Measurements from ENCODE around the gene KLHL28.
"Not testable (repeated sequence)": the region's sequence is repeated elsewhere in the genome, so short reads cannot be mapped to it uniquely, and the experiment has no call there.

KLHL28 gene

DNA sequence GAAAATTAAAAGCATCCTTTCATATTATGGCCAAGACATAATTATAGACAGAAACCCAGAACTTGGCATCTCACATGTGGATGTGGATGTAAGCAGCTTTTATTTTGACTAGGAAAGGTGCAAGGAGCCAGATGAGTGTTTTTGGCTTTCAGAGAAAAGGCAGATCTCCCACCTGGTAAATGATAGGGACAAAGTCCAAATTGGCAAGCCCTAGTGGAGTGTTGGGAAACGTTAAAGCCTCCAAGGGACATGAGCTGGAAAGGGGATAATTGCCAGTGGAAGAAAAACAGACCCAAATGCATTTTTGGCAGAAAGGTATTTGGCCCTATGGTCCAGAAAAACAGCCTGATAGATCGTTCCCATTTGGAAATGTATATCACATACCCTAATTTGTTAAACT is 60.1 kb downstream of the KLHL28 start:
- Histone ChIP-seq H3K36me3 (ENCODE audit: insufficient read depth, low read length) (no peaks in the 10 kb centered on the region), H3K9me3 (ENCODE audit: low read depth, low read length) (peaks cover under 1% of the 10 kb centered on the region; the same call in 1 of the 2 replicates), H3K9ac (ENCODE audit: insufficient read length) (no peak overlapping the region), H3K27ac (no peak overlapping the region), H3K4me3 (no peak overlapping the region)
- TF ChIP-seq POLR2AphosphoS5 (IDR thresholded peaks at IDR 0.05; ENCODE audit: borderline replicate concordance, low read depth, low read length) = no peak
- no peak for TF ChIP-seq EZH2 (IDR thresholded peaks at IDR 0.05)
- TF ChIP-seq FOXP2 (optimal IDR thresholded peaks at IDR 0.05; ENCODE audit: control extremely low read depth, extremely low read length, insufficient read depth) = no peak
- DNase-seq (ENCODE audit: low read depth, low spot score) = no peak

GRCh38 chr14:44898551-44898950 is 63.2 kb downstream of the KLHL28 start:
- TF ChIP-seq FOXP2 (optimal IDR thresholded peaks at IDR 0.05; ENCODE audit: control extremely low read depth, extremely low read length, insufficient read depth) (no peak), EZH2 (IDR thresholded peaks at IDR 0.05) (no peak)

GRCh38 chr14:44897845-44898151 is 63.9 kb downstream of the KLHL28 start:
- H3K9me3 ChIP-seq (ENCODE audit: low read depth, low read length) = peaks cover 9% of the 10 kb centered on the region; the same call in 1 of the 2 replicates
- TF ChIP-seq POLR2AphosphoS5 (IDR thresholded peaks at IDR 0.05; ENCODE audit: borderline replicate concordance, low read depth, low read length) (peak; percentile 41; the same call in 1 of the 2 replicates), FOXP2 (optimal IDR thresholded peaks at IDR 0.05; ENCODE audit: control extremely low read depth, extremely low read length, insufficient read depth) (no peak), EZH2 (IDR thresholded peaks at IDR 0.05) (no peak)
- no peak for DNase-seq (ENCODE audit: low read depth, low spot score)
- no peaks in the 10 kb centered on the region for H3K36me3 ChIP-seq (ENCODE audit: insufficient read depth, low read length)
- peak overlapping the region; percentile 83 for H3K9ac ChIP-seq (ENCODE audit: insufficient read length)
- H3K27ac ChIP-seq = no peak overlapping the region
- peak overlapping the region; percentile 92 for H3K4me3 ChIP-seq

More at GRCh38 chr14:44898551-44898950, 63.2 kb downstream of the KLHL28 start:
- peak overlapping the region; percentile 92 for H3K4me3 ChIP-seq
- H3K36me3 ChIP-seq (ENCODE audit: insufficient read depth, low read length) = no peaks in the 10 kb centered on the region
- H3K9ac ChIP-seq (ENCODE audit: insufficient read length) = no peak overlapping the region
- H3K27ac ChIP-seq = no peak overlapping the region
- DNase-seq (ENCODE audit: low read depth, low spot score) = no peak
- peaks cover 9% of the 10 kb centered on the region; the same call in 1 of the 2 replicates for H3K9me3 ChIP-seq (ENCODE audit: low read depth, low read length)

GRCh38 chr14:44897041-44897844 is 64.5 kb downstream of the KLHL28 start:
- peak overlapping the region; percentile 92 for H3K4me3 ChIP-seq
- H3K9me3 ChIP-seq (ENCODE audit: low read depth, low read length) = peaks cover 9% of the 10 kb centered on the region; the same call in 1 of the 2 replicates
- peak overlapping the region; percentile 71 for H3K27ac ChIP-seq
- TF ChIP-seq FOXP2 (optimal IDR thresholded peaks at IDR 0.05; ENCODE audit: control extremely low read depth, extremely low read length, insufficient read depth) = no peak
- peak; percentile 44; the same call in 1 of the 2 replicates for TF ChIP-seq POLR2AphosphoS5 (IDR thresholded peaks at IDR 0.05; ENCODE audit: borderline replicate concordance, low read depth, low read length)
- TF ChIP-seq EZH2 (IDR thresholded peaks at IDR 0.05) = no peak
- peak overlapping the region; percentile 83 for H3K9ac ChIP-seq (ENCODE audit: insufficient read length)
- DNase-seq (ENCODE audit: low read depth, low spot score) = peak; percentile 87
- no peaks in the 10 kb centered on the region for H3K36me3 ChIP-seq (ENCODE audit: insufficient read depth, low read length)

- peak overlapping the region; percentile 72; the same call in 1 of the 2 replicates for H3K27ac ChIP-seq
- H3K9ac ChIP-seq (ENCODE audit: insufficient read length) = no peak overlapping the region
- DNase-seq (ENCODE audit: low read depth, low spot score) = no peak
- TF ChIP-seq POLR2AphosphoS5 (IDR thresholded peaks at IDR 0.05; ENCODE audit: borderline replicate concordance, low read depth, low read length) (no peak), EZH2 (IDR thresholded peaks at IDR 0.05) (no peak), FOXP2 (optimal IDR thresholded peaks at IDR 0.05; ENCODE audit: control extremely low read depth, extremely low read length, insufficient read depth) (no peak)
- H3K36me3 ChIP-seq (ENCODE audit: insufficient read depth, low read length) = no peaks in the 10 kb centered on the region
- H3K9me3 ChIP-seq (ENCODE audit: low read depth, low read length) = peaks cover 9% of the 10 kb centered on the region; the same call in 1 of the 2 replicates
- H3K4me3 ChIP-seq = peak overlapping the region; percentile 92
Observed at GRCh38 chr14:44896275-44897040, 65.3 kb downstream of the KLHL28 start.

DNA sequence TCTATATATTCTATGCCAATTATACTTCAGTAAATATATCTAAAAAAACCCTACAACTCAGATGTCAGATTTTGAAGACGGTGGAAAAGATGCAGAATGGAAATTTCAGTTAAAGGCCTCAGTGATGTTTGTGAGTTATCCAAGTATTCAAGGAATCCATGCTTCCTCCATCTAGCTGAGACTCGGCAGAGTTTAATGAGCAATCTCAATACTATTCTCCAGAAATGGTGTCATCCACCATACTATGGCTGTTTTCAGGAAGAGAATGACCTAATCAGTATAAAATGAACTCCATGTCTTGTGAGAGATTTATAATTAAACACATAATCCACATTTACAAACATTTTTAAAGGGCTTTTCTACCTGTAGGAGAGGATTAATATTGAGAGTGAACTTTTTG is 66.0 kb downstream of the KLHL28 start:
- Histone ChIP-seq H3K27ac (no peak overlapping the region), H3K9ac (ENCODE audit: insufficient read length) (no peak overlapping the region), H3K36me3 (ENCODE audit: insufficient read depth, low read length) (no peaks in the 10 kb centered on the region), H3K4me3 (no peak overlapping the region), H3K9me3 (ENCODE audit: low read depth, low read length) (peaks cover 9% of the 10 kb centered on the region; the same call in 1 of the 2 replicates)
- no peak for TF ChIP-seq FOXP2 (optimal IDR thresholded peaks at IDR 0.05; ENCODE audit: control extremely low read depth, extremely low read length, insufficient read depth)
- TF ChIP-seq EZH2 (IDR thresholded peaks at IDR 0.05) = no peak
- no peak for TF ChIP-seq POLR2AphosphoS5 (IDR thresholded peaks at IDR 0.05; ENCODE audit: borderline replicate concordance, low read depth, low read length)
- no peak for DNase-seq (ENCODE audit: low read depth, low spot score)

DNA sequence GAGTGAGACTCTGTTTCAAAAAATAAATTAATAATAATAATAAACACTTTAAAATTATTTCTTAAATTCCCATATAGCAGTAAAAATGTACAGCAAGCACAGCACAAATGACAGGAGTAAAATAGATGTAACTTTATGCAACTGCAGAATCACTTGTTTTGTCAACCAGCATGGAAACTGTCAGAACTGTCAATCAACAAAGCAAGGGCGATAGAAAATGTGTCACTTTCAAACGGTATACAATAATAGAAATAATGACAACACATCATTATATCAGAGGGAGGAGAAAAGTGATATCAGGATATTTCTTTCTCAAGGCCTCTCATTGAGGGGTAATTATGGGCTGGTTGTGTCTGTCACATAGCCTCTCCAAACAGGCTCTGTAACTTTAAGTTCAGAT is 68.2 kb downstream of the KLHL28 start:
- TF ChIP-seq EZH2 (IDR thresholded peaks at IDR 0.05) = no peak
- TF ChIP-seq POLR2AphosphoS5 (IDR thresholded peaks at IDR 0.05; ENCODE audit: borderline replicate concordance, low read depth, low read length) = no peak
- TF ChIP-seq FOXP2 (optimal IDR thresholded peaks at IDR 0.05; ENCODE audit: control extremely low read depth, extremely low read length, insufficient read depth) = no peak
- no peak overlapping the region for H3K27ac ChIP-seq

GRCh38 chr14:44891726-44892372 is 69.9 kb downstream of the KLHL28 start:
- not testable (repeated sequence) for H3K9ac ChIP-seq (ENCODE audit: insufficient read length); DNase-seq (ENCODE audit: low read depth, low spot score); H3K36me3 ChIP-seq (ENCODE audit: insufficient read depth, low read length); H3K4me3 ChIP-seq; H3K27ac ChIP-seq; H3K9me3 ChIP-seq (ENCODE audit: low read depth, low read length)

More for the DNA sequence above, 68.2 kb downstream of the KLHL28 start:
- Histone ChIP-seq H3K36me3 (ENCODE audit: insufficient read depth, low read length) (no peaks in the 10 kb centered on the region), H3K4me3 (no peak overlapping the region), H3K9me3 (ENCODE audit: low read depth, low read length) (peaks cover 9% of the 10 kb centered on the region; the same call in 1 of the 2 replicates), H3K9ac (ENCODE audit: insufficient read length) (no peak overlapping the region)
- no peak for DNase-seq (ENCODE audit: low read depth, low spot score)

Measured in SK-N-MC (cell line).